ENCODE data around the gene TMEM238L. TPM values are rescaled to one million over a fixed set of nuclear protein-coding genes. Genes with fewer than 3 reads are reported as not detected.

TMEM238L gene
- total and polyA plus RNA-seq, 5 donors, result not detected

DNA sequence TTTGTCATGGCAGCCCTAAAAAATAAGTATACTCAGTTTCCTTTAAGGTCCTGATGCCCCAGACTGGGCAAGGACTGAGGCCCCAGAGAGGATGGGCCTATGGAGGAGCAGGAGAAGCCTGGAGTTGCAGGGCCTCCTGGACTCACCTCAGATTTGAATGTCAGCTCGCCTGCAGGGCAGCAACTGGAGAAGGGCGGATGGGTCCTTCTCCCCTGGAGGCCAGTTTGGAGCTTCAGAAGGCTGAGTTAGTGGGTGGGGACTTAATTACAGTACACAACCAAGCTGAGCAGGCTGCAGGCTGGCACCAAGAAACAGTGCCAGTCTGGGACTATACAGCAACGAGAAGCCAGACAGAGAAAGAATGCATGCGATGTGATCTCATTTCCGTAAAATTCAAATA is 27.8 kb upstream of the TMEM238L start:
- DNase-seq (no peak), ATAC-seq (no peak)
- no peak overlapping the region for H3K4me3 ChIP-seq (ENCODE audit: low read length)
- no peaks in the 10 kb centered on the region for H3K9me3 ChIP-seq (ENCODE audit: control insufficient read depth, low read length)
- no peaks in the 10 kb centered on the region for H3K4me1 ChIP-seq (ENCODE audit: control insufficient read depth, insufficient read depth, low read length)
- no peak overlapping the region for H3K27ac ChIP-seq (ENCODE audit: low read length)
- 92% methylated on average over 5 of the region's 5 CpGs for WGBS
- no peaks in the 10 kb centered on the region for H3K27me3 ChIP-seq (ENCODE audit: control insufficient read depth, insufficient read depth)
- intact Hi-C loops (cut with DNase I), result no loop called here

- H3K27me3 ChIP-seq (ENCODE audit: control insufficient read depth, insufficient read depth), result no peaks in the 10 kb centered on the region
- no peaks in the 10 kb centered on the region for H3K9me3 ChIP-seq (ENCODE audit: control insufficient read depth, low read length)
- H3K4me1 ChIP-seq (ENCODE audit: control insufficient read depth, insufficient read depth, low read length), result no peaks in the 10 kb centered on the region
- DNase-seq (no peak), ATAC-seq (no peak)
- intact Hi-C loops (cut with DNase I), result no loop called here
- 58% methylated on average over 5 of the region's 5 CpGs for WGBS
- no peak overlapping the region for H3K27ac ChIP-seq (ENCODE audit: low read length)
- H3K4me3 ChIP-seq (ENCODE audit: low read length), result no peak overlapping the region
Observed at GRCh38 chr17:10827898-10828552, 24.1 kb upstream of the TMEM238L start.

GRCh38 chr17:10824874-10825273 is 21.0 kb upstream of the TMEM238L start:
- no peaks in the 10 kb centered on the region for H3K27me3 ChIP-seq (ENCODE audit: control insufficient read depth, insufficient read depth)
- no peaks in the 10 kb centered on the region for H3K4me1 ChIP-seq (ENCODE audit: control insufficient read depth, insufficient read depth, low read length)
- no peak overlapping the region for H3K4me3 ChIP-seq (ENCODE audit: low read length)
- no peaks in the 10 kb centered on the region for H3K9me3 ChIP-seq (ENCODE audit: control insufficient read depth, low read length)
- intact Hi-C loops (cut with DNase I), result no loop called here
- no peak for ATAC-seq
- H3K27ac ChIP-seq (ENCODE audit: low read length), result no peak overlapping the region
- WGBS, result 81% methylated on average over 7 of the region's 7 CpGs
- no peak for DNase-seq

- ATAC-seq (no peak), DNase-seq (no peak)
- H3K4me1 ChIP-seq (ENCODE audit: control insufficient read depth, insufficient read depth, low read length), result no peaks in the 10 kb centered on the region
- intact Hi-C loops (cut with DNase I), result no loop called here
- H3K4me3 ChIP-seq (ENCODE audit: low read length), result no peak overlapping the region
- no peak overlapping the region for H3K27ac ChIP-seq (ENCODE audit: low read length)
- no peaks in the 10 kb centered on the region for H3K9me3 ChIP-seq (ENCODE audit: control insufficient read depth, low read length)
- no peaks in the 10 kb centered on the region for H3K27me3 ChIP-seq (ENCODE audit: control insufficient read depth, insufficient read depth)
Observed at GRCh38 chr17:10821770-10822169, 17.9 kb upstream of the TMEM238L start.

GRCh38 chr17:10821054-10821453 is 17.2 kb upstream of the TMEM238L start:
- DNase-seq (no peak), ATAC-seq (no peak)
- no peaks in the 10 kb centered on the region for H3K9me3 ChIP-seq (ENCODE audit: control insufficient read depth, low read length)
- 50% methylated on average over 4 of the region's 4 CpGs for WGBS
- no peak overlapping the region for H3K27ac ChIP-seq (ENCODE audit: low read length)
- H3K27me3 ChIP-seq (ENCODE audit: control insufficient read depth, insufficient read depth), result no peaks in the 10 kb centered on the region
- H3K4me1 ChIP-seq (ENCODE audit: control insufficient read depth, insufficient read depth, low read length), result no peaks in the 10 kb centered on the region
- H3K4me3 ChIP-seq (ENCODE audit: low read length), result no peak overlapping the region
- intact Hi-C loops (cut with DNase I), result no loop called here

DNA sequence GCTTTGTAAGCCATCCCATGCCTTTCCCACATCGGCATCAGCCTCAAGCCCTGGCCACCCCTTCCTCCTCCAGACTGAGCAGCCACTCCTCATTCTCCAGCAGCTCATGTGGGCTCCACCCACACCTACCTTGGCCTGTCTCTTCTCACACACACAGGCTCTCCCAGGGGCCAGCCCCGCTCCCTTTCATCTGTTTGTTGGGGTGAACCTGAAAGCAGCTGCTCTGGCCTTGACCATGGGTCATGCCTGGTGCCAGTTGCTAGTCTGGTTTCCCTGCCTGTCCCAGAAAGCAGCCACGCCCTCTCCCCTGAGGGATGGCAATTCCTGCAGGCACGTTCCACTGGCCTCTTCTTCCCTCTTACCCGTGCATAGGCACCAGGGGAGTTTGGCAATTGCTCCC is 11.4 kb upstream of the TMEM238L start:
- Histone ChIP-seq H3K4me1 (ENCODE audit: control insufficient read depth, insufficient read depth, low read length) (no peaks in the 10 kb centered on the region), H3K27ac (ENCODE audit: low read length) (no peak overlapping the region), H3K27me3 (ENCODE audit: control insufficient read depth, insufficient read depth) (no peaks in the 10 kb centered on the region), H3K4me3 (ENCODE audit: low read length) (no peak overlapping the region), H3K9me3 (ENCODE audit: control insufficient read depth, low read length) (no peaks in the 10 kb centered on the region)
- ATAC-seq (peak in 1 of 2 donors; percentile 22), DNase-seq (no peak)
- intact Hi-C loops (cut with DNase I), result no loop called here
- WGBS, result 72% methylated on average over 5 of the region's 5 CpGs

DNA sequence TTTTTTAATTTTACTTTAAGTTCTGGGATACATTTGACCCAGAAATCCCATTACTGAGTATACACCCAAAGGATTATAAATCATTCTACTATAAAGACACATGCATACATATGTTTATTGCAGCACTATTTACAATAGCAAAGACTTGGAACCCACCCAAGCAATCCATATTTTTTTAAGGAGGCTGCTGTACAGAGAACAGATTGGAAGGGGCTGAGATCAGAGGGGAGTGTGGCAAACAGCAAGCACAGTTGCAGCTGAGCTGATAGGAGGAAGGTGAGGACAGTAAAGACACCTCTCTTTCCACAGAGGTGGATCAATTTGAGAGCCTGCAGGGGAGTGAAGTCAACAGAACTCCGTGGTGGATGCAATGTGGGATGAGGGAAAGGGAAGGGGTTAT is 10.2 kb upstream of the TMEM238L start:
- no peaks in the 10 kb centered on the region for H3K27me3 ChIP-seq (ENCODE audit: control insufficient read depth, insufficient read depth)
- no peaks in the 10 kb centered on the region for H3K9me3 ChIP-seq (ENCODE audit: control insufficient read depth, low read length)
- no peak for ATAC-seq
- no peak for DNase-seq
- no peak overlapping the region for H3K27ac ChIP-seq (ENCODE audit: low read length)
- no peaks in the 10 kb centered on the region for H3K4me1 ChIP-seq (ENCODE audit: control insufficient read depth, insufficient read depth, low read length)
- 48% methylated on average over 1 of the region's 1 CpG for WGBS
- intact Hi-C loops (cut with DNase I), result no loop called here
- H3K4me3 ChIP-seq (ENCODE audit: low read length), result no peak overlapping the region

- ATAC-seq, result peak; percentile 63 to 65
- Histone ChIP-seq H3K27ac (ENCODE audit: low read length) (no peak overlapping the region), H3K4me1 (ENCODE audit: control insufficient read depth, insufficient read depth, low read length) (no peaks in the 10 kb centered on the region), H3K9me3 (ENCODE audit: control insufficient read depth, low read length) (no peaks in the 10 kb centered on the region), H3K27me3 (ENCODE audit: control insufficient read depth, insufficient read depth) (no peaks in the 10 kb centered on the region), H3K4me3 (ENCODE audit: low read length) (no peak overlapping the region)
- 50% methylated on average over 5 of the region's 5 CpGs for WGBS
- intact Hi-C loops (cut with DNase I), result no loop called here
- peak; percentile 31 to 74 (median 55) for DNase-seq
Observed at GRCh38 chr17:10812674-10813073, 8.8 kb upstream of the TMEM238L start.

GRCh38 chr17:10809605-10810004 is 5.7 kb upstream of the TMEM238L start:
- intact Hi-C loops (cut with DNase I), result no loop called here
- no peak for DNase-seq
- no peak overlapping the region for H3K4me3 ChIP-seq (ENCODE audit: low read length)
- 95% methylated on average over 4 of the region's 4 CpGs for WGBS
- H3K9me3 ChIP-seq (ENCODE audit: control insufficient read depth, low read length), result no peaks in the 10 kb centered on the region
- ATAC-seq, result no peak
- H3K27me3 ChIP-seq (ENCODE audit: control insufficient read depth, insufficient read depth), result no peaks in the 10 kb centered on the region
- no peak overlapping the region for H3K27ac ChIP-seq (ENCODE audit: low read length)
- no peaks in the 10 kb centered on the region for H3K4me1 ChIP-seq (ENCODE audit: control insufficient read depth, insufficient read depth, low read length)

- Histone ChIP-seq H3K4me1 (ENCODE audit: control insufficient read depth, insufficient read depth, low read length) (no peaks in the 10 kb centered on the region), H3K9me3 (ENCODE audit: control insufficient read depth, low read length) (no peaks in the 10 kb centered on the region), H3K4me3 (ENCODE audit: low read length) (no peak overlapping the region), H3K27ac (ENCODE audit: low read length) (no peak overlapping the region), H3K27me3 (ENCODE audit: control insufficient read depth, insufficient read depth) (no peaks in the 10 kb centered on the region)
- no peak for ATAC-seq
- 68% methylated on average over 7 of the region's 7 CpGs for WGBS
- no peak for DNase-seq
- intact Hi-C loops (cut with DNase I), result no loop called here
Observed at GRCh38 chr17:10807704-10808128, 3.8 kb upstream of the TMEM238L start.

DNA sequence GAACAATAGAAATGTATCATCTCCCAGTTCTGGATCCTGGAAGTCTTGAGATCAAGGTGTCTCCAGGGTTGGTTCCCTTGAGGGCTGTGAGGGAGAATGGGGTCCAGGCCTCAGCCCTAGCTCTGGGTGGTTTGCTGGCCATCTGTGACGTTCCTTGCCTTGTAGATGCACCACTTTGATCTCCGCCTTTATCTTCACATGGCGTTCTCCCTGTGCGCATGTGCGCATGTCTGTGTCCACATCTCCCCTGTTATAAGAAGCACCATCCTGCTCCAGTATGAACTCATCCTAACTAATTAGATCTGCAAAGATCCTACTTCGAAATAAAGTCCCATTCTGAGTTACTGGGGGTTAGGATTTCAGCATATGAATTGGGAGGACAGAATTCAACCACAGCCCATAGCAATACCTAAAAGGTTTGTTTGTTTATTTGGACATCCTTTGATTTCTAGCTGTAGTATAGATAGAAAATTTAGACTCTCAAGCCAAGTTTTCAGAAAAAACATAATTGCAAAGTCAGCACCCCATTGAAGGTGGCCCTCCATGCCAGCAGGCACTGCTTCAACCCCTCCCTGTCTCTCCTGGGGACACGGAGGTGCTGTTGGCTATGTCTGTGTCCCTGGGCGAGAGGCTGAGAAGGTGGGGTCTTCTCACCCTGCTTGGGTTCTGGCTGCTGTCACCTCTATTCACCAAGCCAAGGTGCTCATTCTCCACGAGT is 2.8 kb upstream of the TMEM238L start:
- DNase-seq, result no peak
- ATAC-seq, result no peak
- no peak overlapping the region for H3K4me3 ChIP-seq (ENCODE audit: low read length)
- no peak overlapping the region for H3K27ac ChIP-seq (ENCODE audit: low read length)
- H3K9me3 ChIP-seq (ENCODE audit: control insufficient read depth, low read length), result no peaks in the 10 kb centered on the region
- no peaks in the 10 kb centered on the region for H3K27me3 ChIP-seq (ENCODE audit: control insufficient read depth, insufficient read depth)
- no peaks in the 10 kb centered on the region for H3K4me1 ChIP-seq (ENCODE audit: control insufficient read depth, insufficient read depth, low read length)
- 75% methylated on average over 9 of the region's 9 CpGs for WGBS
- intact Hi-C loops (cut with DNase I), result no loop called here

Measured in right cardiac atrium (tissue), 5 donors.